HG03432 (cell line): ENCODE measurements around the gene SLC23A1.
"Not testable (repeated sequence)": the region's sequence is repeated elsewhere in the genome, so short reads cannot be mapped to it uniquely, and the experiment has no call there.

Experiments used
- ATAC-seq: cut with Tn5 transposase; IDR thresholded peaks from one replicate; pipeline ENCODE4 v1.9.1; 2021; ENCODE audit warnings: mild to moderate bottlenecking, moderate library complexity; ENCODE audit not compliant: unreplicated experiment

SLC23A1 gene

GRCh38 chr5:139374909-139375308, 8.2 kb downstream of the SLC23A1 start:
- no peak for ATAC-seq

GRCh38 chr5:139371482-139372435, 11.3 kb downstream of the SLC23A1 start:
- ATAC-seq: no peak

GRCh38 chr5:139369181-139369580, 13.9 kb downstream of the SLC23A1 start:
- no peak for ATAC-seq

- ATAC-seq: no peak
These were observed 14.5 kb downstream of the SLC23A1 start for GRCh38 chr5:139368613-139369012.

- ATAC-seq: no peak
These were observed 18.6 kb downstream of the SLC23A1 start for GRCh38 chr5:139364466-139364865.

- ATAC-seq: no peak
These were observed 19.2 kb downstream of the SLC23A1 start for GRCh38 chr5:139363937-139364336.

- ATAC-seq: no peak
These were observed 21.2 kb downstream of the SLC23A1 start for GRCh38 chr5:139361835-139362429.

- ATAC-seq: no peak
These were observed 22.7 kb downstream of the SLC23A1 start for GRCh38 chr5:139360384-139360783.

- no peak for ATAC-seq
These were observed 25.0 kb downstream of the SLC23A1 start for GRCh38 chr5:139358064-139358463.

GRCh38 chr5:139355900-139356299, 27.2 kb downstream of the SLC23A1 start:
- ATAC-seq: not testable (repeated sequence)

- ATAC-seq: no peak
These were observed 28.9 kb downstream of the SLC23A1 start for GRCh38 chr5:139354186-139354585.

- not testable (repeated sequence) for ATAC-seq
These were observed 35.2 kb downstream of the SLC23A1 start for GRCh38 chr5:139347863-139348262.

- not testable (repeated sequence) for ATAC-seq
These were observed 37.7 kb downstream of the SLC23A1 start for GRCh38 chr5:139345442-139345841.

- ATAC-seq: no peak
These were observed 38.9 kb downstream of the SLC23A1 start for GRCh38 chr5:139344177-139344576.

- no peak for ATAC-seq
These were observed 39.6 kb downstream of the SLC23A1 start for GRCh38 chr5:139343476-139343875.

- no peak for ATAC-seq
These were observed 40.7 kb downstream of the SLC23A1 start for GRCh38 chr5:139342423-139342723.

- ATAC-seq: peak; percentile 93
These were observed 41.2 kb downstream of the SLC23A1 start, which contains the start of gene PAIP2 for GRCh38 chr5:139341689-139342422. Gene PAIP2 (plus strand): TSS chr5:139341854. CDS start chr5:139363785, 21,931 bp downstream.

GRCh38 chr5:139341187-139341688, 41.9 kb downstream of the SLC23A1 start:
- ATAC-seq: no peak

- ATAC-seq: no peak
These were observed 43.0 kb downstream of the SLC23A1 start for GRCh38 chr5:139340051-139340450.

GRCh38 chr5:139335811-139336210, 47.3 kb downstream of the SLC23A1 start:
- ATAC-seq: no peak
